ENCODE data around the gene GNG4.
"Not testable (repeated sequence)": the region's sequence is repeated elsewhere in the genome, so short reads cannot be mapped to it uniquely, and the experiment has no call there.

Gene GNG4

GRCh38 chr1:235582130-235582529 is 67.5 kb downstream of the GNG4 start:
- no peak for DNase-seq (ENCODE audit: low read depth)

- DNase-seq (ENCODE audit: low read depth), result no peak
Measured at GRCh38 chr1:235579891-235580290, 69.7 kb downstream of the GNG4 start.

GRCh38 chr1:235575597-235575996 is 74.0 kb downstream of the GNG4 start:
- DNase-seq (ENCODE audit: low read depth), result no peak

GRCh38 chr1:235573880-235574279 is 75.7 kb downstream of the GNG4 start:
- no peak for DNase-seq (ENCODE audit: low read depth)

- not testable (repeated sequence) for DNase-seq (ENCODE audit: low read depth)
Measured at GRCh38 chr1:235572971-235573370, 76.6 kb downstream of the GNG4 start.

GRCh38 chr1:235571482-235571881 is 78.1 kb downstream of the GNG4 start:
- no peak for DNase-seq (ENCODE audit: low read depth)

- DNase-seq (ENCODE audit: low read depth), result no peak
Measured at GRCh38 chr1:235567812-235568503, 81.6 kb downstream of the GNG4 start.

- DNase-seq (ENCODE audit: low read depth), result no peak
Measured at GRCh38 chr1:235566084-235566483, 83.5 kb downstream of the GNG4 start.

GRCh38 chr1:235563513-235564061 is 86.0 kb downstream of the GNG4 start:
- no peak for DNase-seq (ENCODE audit: low read depth)

- DNase-seq (ENCODE audit: low read depth), result no peak
Measured at GRCh38 chr1:235562589-235562988, 87.0 kb downstream of the GNG4 start.

GRCh38 chr1:235558621-235559169 is 90.9 kb downstream of the GNG4 start:
- no peak for DNase-seq (ENCODE audit: low read depth)

GRCh38 chr1:235557495-235557894 is 92.1 kb downstream of the GNG4 start:
- no peak for DNase-seq (ENCODE audit: low read depth)

GRCh38 chr1:235556807-235557206 is 92.8 kb downstream of the GNG4 start:
- DNase-seq (ENCODE audit: low read depth), result no peak

- DNase-seq (ENCODE audit: low read depth), result no peak
Measured at GRCh38 chr1:235553112-235553551, 96.5 kb downstream of the GNG4 start.

GRCh38 chr1:235552146-235552716 is 97.4 kb downstream of the GNG4 start:
- DNase-seq (ENCODE audit: low read depth), result no peak

- DNase-seq (ENCODE audit: low read depth), result no peak
Measured at GRCh38 chr1:235549351-235550139, 100.0 kb downstream of the GNG4 start.

GRCh38 chr1:235546369-235547155 is 103.0 kb downstream of the GNG4 start:
- peak; percentile 32 for DNase-seq (ENCODE audit: low read depth)

GRCh38 chr1:235545292-235545930 is 104.2 kb downstream of the GNG4 start:
- no peak for DNase-seq (ENCODE audit: low read depth)

GRCh38 chr1:235542845-235543244 is 106.7 kb downstream of the GNG4 start:
- not testable (repeated sequence) for DNase-seq (ENCODE audit: low read depth)

GRCh38 chr1:235533476-235534168 is 116.0 kb downstream of the GNG4 start:
- peak; percentile 27 for DNase-seq (ENCODE audit: low read depth)

GRCh38 chr1:235532360-235532759 is 117.2 kb downstream of the GNG4 start:
- DNase-seq (ENCODE audit: low read depth), result peak; percentile 72

All from amniotic epithelial cell (primary cell).